ENCODE results near the gene HNRNPH1.

HNRNPH1 gene

GRCh38 chr5:179613460-179614071 lies 9.9 kb downstream of the HNRNPH1 start:
- Histone ChIP-seq H3K27me3 (ENCODE audit: control insufficient read depth in 1 of 2, insufficient read depth in 2 of 2, low read length in 2 of 2) (no peaks in the 10 kb centered on the region), H3K9me3 (ENCODE audit: control insufficient read depth in 1 of 2, low read length in 2 of 2) (no peaks in the 10 kb centered on the region), H3K27ac (ENCODE audit: low read depth, low read length) (no peak overlapping the region), H3K4me3 (ENCODE audit: low read depth in 1 of 2, low read length in 2 of 2) (no peak overlapping the region), H3K9ac (ENCODE audit: low read depth in 1 of 2, low read length in 2 of 2) (no peak overlapping the region), H3K4me1 (ENCODE audit: control insufficient read depth in 1 of 2, insufficient read depth in 2 of 2, low read length in 2 of 2) (peaks cover 2 to 15% of the 10 kb centered on the region in 2 donors), H3K36me3 (ENCODE audit: control insufficient read depth in 1 of 2, insufficient read depth in 2 of 2, low read length in 2 of 2) (peaks cover 55 to 96% of the 10 kb centered on the region in 2 donors)

- Histone ChIP-seq H3K4me3 (ENCODE audit: low read depth in 1 of 2, low read length in 2 of 2) (no peak overlapping the region), H3K9ac (ENCODE audit: low read depth in 1 of 2, low read length in 2 of 2) (no peak overlapping the region), H3K36me3 (ENCODE audit: control insufficient read depth in 1 of 2, insufficient read depth in 2 of 2, low read length in 2 of 2) (peaks cover 54 to 96% of the 10 kb centered on the region in 2 donors), H3K27ac (ENCODE audit: low read depth, low read length) (no peak overlapping the region), H3K9me3 (ENCODE audit: control insufficient read depth in 1 of 2, low read length in 2 of 2) (no peaks in the 10 kb centered on the region), H3K27me3 (ENCODE audit: control insufficient read depth in 1 of 2, insufficient read depth in 2 of 2, low read length in 2 of 2) (no peaks in the 10 kb centered on the region), H3K4me1 (ENCODE audit: control insufficient read depth in 1 of 2, insufficient read depth in 2 of 2, low read length in 2 of 2) (peaks cover 0 to 13% of the 10 kb centered on the region in 2 donors)
These were observed 10.7 kb downstream of the HNRNPH1 start for GRCh38 chr5:179612577-179613459.

DNA sequence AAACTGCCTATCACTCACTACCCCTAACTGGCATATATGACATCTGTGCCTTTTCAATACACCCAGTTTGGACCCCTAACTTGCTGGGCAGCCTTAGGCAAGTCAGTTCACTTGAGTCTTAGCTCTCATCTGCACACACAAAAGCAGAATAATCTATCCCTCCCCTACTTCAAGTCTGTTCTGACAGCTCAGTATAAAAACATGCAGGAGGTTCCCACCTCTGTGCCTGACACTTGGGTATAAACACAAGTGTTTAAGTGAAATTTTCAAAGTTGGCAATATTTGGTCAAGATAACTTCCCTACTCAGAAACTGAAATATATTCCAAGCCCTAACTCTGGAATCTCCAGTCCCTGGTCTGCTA lies 12.6 kb downstream of the HNRNPH1 start:
- H3K27ac ChIP-seq (ENCODE audit: low read depth, low read length): no peak overlapping the region
- no peak overlapping the region for H3K9ac ChIP-seq (ENCODE audit: low read depth in 1 of 2, low read length in 2 of 2)
- H3K27me3 ChIP-seq (ENCODE audit: control insufficient read depth in 1 of 2, insufficient read depth in 2 of 2, low read length in 2 of 2): no peaks in the 10 kb centered on the region
- H3K4me1 ChIP-seq (ENCODE audit: control insufficient read depth in 1 of 2, insufficient read depth in 2 of 2, low read length in 2 of 2): peaks cover 0 to 2% of the 10 kb centered on the region in 2 donors
- no peaks in the 10 kb centered on the region for H3K9me3 ChIP-seq (ENCODE audit: control insufficient read depth in 1 of 2, low read length in 2 of 2)
- no peak overlapping the region for H3K4me3 ChIP-seq (ENCODE audit: low read depth in 1 of 2, low read length in 2 of 2)
- peaks cover 38 to 94% of the 10 kb centered on the region in 2 donors for H3K36me3 ChIP-seq (ENCODE audit: control insufficient read depth in 1 of 2, insufficient read depth in 2 of 2, low read length in 2 of 2)

GRCh38 chr5:179610109-179610902 lies 13.2 kb downstream of the HNRNPH1 start:
- Histone ChIP-seq H3K27ac (ENCODE audit: low read depth, low read length) (no peak overlapping the region), H3K36me3 (ENCODE audit: control insufficient read depth in 1 of 2, insufficient read depth in 2 of 2, low read length in 2 of 2) (peaks cover 36 to 94% of the 10 kb centered on the region in 2 donors), H3K4me3 (ENCODE audit: low read depth in 1 of 2, low read length in 2 of 2) (no peak overlapping the region), H3K27me3 (ENCODE audit: control insufficient read depth in 1 of 2, insufficient read depth in 2 of 2, low read length in 2 of 2) (no peaks in the 10 kb centered on the region), H3K9me3 (ENCODE audit: control insufficient read depth in 1 of 2, low read length in 2 of 2) (no peaks in the 10 kb centered on the region), H3K4me1 (ENCODE audit: control insufficient read depth in 1 of 2, insufficient read depth in 2 of 2, low read length in 2 of 2) (no peaks in the 10 kb centered on the region), H3K9ac (ENCODE audit: low read depth in 1 of 2, low read length in 2 of 2) (no peak overlapping the region)

- Histone ChIP-seq H3K9me3 (ENCODE audit: control insufficient read depth in 1 of 2, low read length in 2 of 2) (no peaks in the 10 kb centered on the region), H3K4me1 (ENCODE audit: control insufficient read depth in 1 of 2, insufficient read depth in 2 of 2, low read length in 2 of 2) (no peaks in the 10 kb centered on the region), H3K36me3 (ENCODE audit: control insufficient read depth in 1 of 2, insufficient read depth in 2 of 2, low read length in 2 of 2) (peaks cover 31 to 92% of the 10 kb centered on the region in 2 donors), H3K9ac (ENCODE audit: low read depth in 1 of 2, low read length in 2 of 2) (no peak overlapping the region), H3K4me3 (ENCODE audit: low read depth in 1 of 2, low read length in 2 of 2) (no peak overlapping the region), H3K27ac (ENCODE audit: low read depth, low read length) (no peak overlapping the region), H3K27me3 (ENCODE audit: control insufficient read depth in 1 of 2, insufficient read depth in 2 of 2, low read length in 2 of 2) (no peaks in the 10 kb centered on the region)
These were observed 13.7 kb downstream of the HNRNPH1 start for GRCh38 chr5:179609834-179610108.

DNA sequence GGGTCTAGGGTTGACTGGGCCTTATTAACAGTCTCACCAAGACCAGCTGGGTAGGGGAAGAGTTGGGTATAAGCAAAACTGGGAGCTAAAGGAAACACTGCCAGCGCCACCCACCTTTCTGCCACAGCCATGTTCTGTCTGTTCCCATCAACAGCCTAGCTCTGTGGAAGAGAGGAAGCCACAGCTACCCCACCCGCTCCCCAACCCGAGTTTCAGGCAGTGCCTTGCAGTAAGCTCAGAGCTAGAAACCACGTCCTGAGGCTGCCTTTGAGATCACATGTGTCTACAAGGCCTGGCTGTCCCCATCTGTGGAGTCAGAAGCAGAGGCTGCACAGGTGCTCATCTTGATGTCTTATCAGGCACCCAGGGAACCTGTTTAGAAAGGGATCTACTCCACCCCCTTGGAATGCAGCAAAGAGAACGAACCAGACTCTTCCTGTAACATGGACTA lies 15.3 kb downstream of the HNRNPH1 start:
- Histone ChIP-seq H3K4me3 (ENCODE audit: low read depth in 1 of 2, low read length in 2 of 2) (no peak overlapping the region), H3K9ac (ENCODE audit: low read depth in 1 of 2, low read length in 2 of 2) (no peak overlapping the region), H3K36me3 (ENCODE audit: control insufficient read depth in 1 of 2, insufficient read depth in 2 of 2, low read length in 2 of 2) (peaks cover 25 to 81% of the 10 kb centered on the region in 2 donors), H3K27me3 (ENCODE audit: control insufficient read depth in 1 of 2, insufficient read depth in 2 of 2, low read length in 2 of 2) (no peaks in the 10 kb centered on the region), H3K27ac (ENCODE audit: low read depth, low read length) (no peak overlapping the region), H3K4me1 (ENCODE audit: control insufficient read depth in 1 of 2, insufficient read depth in 2 of 2, low read length in 2 of 2) (peaks cover 0 to 4% of the 10 kb centered on the region in 2 donors), H3K9me3 (ENCODE audit: control insufficient read depth in 1 of 2, low read length in 2 of 2) (no peaks in the 10 kb centered on the region)

DNA sequence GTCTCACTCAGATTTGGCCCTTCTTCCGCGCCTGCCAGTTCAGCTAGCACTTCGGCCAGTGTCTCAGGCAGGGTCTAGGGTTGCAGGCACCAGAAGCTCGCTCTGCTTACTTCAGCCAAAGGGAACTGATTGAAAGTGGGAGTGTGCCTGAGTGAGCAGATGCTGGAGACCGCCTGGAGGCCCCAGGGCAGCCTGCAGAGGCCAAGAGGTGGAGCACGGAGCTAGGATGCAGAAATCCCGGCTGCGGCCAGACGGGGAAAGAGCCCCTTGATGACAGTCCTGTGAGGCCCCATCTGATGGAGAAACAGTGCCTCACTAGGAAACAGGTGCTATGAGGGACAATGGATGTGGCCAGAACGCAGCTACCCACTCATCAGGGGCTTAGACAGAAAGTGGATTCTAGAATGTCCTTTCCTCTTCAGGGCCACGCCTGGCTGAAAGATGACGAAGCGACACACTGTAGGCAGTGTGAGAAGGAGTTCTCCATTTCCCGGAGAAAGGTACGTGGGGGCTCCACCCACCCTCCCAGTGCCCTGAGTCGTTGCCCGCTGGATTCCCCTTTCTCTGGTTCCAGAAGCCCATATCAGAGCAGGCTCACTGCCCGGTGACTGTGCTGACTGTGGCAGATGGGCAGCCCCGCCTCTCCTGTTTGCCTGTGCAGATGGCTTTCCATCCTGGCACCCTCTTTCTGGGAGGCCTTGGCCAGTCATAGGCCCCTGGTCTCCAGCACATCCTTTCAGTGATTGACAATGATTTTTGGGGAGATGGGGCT lies 16.1 kb downstream of the HNRNPH1 start:
- Histone ChIP-seq H3K4me1 (ENCODE audit: control insufficient read depth in 1 of 2, insufficient read depth in 2 of 2, low read length in 2 of 2) (peaks cover 0 to 4% of the 10 kb centered on the region in 2 donors), H3K4me3 (ENCODE audit: low read depth in 1 of 2, low read length in 2 of 2) (no peak overlapping the region), H3K27me3 (ENCODE audit: control insufficient read depth in 1 of 2, insufficient read depth in 2 of 2, low read length in 2 of 2) (no peaks in the 10 kb centered on the region), H3K27ac (ENCODE audit: low read depth, low read length) (no peak overlapping the region), H3K9me3 (ENCODE audit: control insufficient read depth in 1 of 2, low read length in 2 of 2) (no peaks in the 10 kb centered on the region), H3K9ac (ENCODE audit: low read depth in 1 of 2, low read length in 2 of 2) (no peak overlapping the region), H3K36me3 (ENCODE audit: control insufficient read depth in 1 of 2, insufficient read depth in 2 of 2, low read length in 2 of 2) (peaks cover 25 to 77% of the 10 kb centered on the region in 2 donors)

- H3K4me1 ChIP-seq (ENCODE audit: control insufficient read depth in 1 of 2, insufficient read depth in 2 of 2, low read length in 2 of 2): peaks cover 0 to 4% of the 10 kb centered on the region in 2 donors
These were observed 16.6 kb downstream of the HNRNPH1 start for GRCh38 chr5:179606910-179607159.

GRCh38 chr5:179606071-179606909 lies 17.2 kb downstream of the HNRNPH1 start:
- H3K36me3 ChIP-seq (ENCODE audit: control insufficient read depth in 1 of 2, insufficient read depth in 2 of 2, low read length in 2 of 2): peaks cover 31 to 76% of the 10 kb centered on the region in 2 donors
- H3K27me3 ChIP-seq (ENCODE audit: control insufficient read depth in 1 of 2, insufficient read depth in 2 of 2, low read length in 2 of 2): no peaks in the 10 kb centered on the region
- peaks cover 0 to 4% of the 10 kb centered on the region in 2 donors for H3K4me1 ChIP-seq (ENCODE audit: control insufficient read depth in 1 of 2, insufficient read depth in 2 of 2, low read length in 2 of 2)
- H3K4me3 ChIP-seq (ENCODE audit: low read depth in 1 of 2, low read length in 2 of 2): no peak overlapping the region
- no peak overlapping the region for H3K27ac ChIP-seq (ENCODE audit: low read depth, low read length)
- H3K9me3 ChIP-seq (ENCODE audit: control insufficient read depth in 1 of 2, low read length in 2 of 2): no peaks in the 10 kb centered on the region
- no peak overlapping the region for H3K9ac ChIP-seq (ENCODE audit: low read depth in 1 of 2, low read length in 2 of 2)

More at GRCh38 chr5:179606910-179607159, 16.6 kb downstream of the HNRNPH1 start:
- no peak overlapping the region for H3K27ac ChIP-seq (ENCODE audit: low read depth, low read length)
- H3K9ac ChIP-seq (ENCODE audit: low read depth in 1 of 2, low read length in 2 of 2): no peak overlapping the region
- H3K9me3 ChIP-seq (ENCODE audit: control insufficient read depth in 1 of 2, low read length in 2 of 2): no peaks in the 10 kb centered on the region
- no peaks in the 10 kb centered on the region for H3K27me3 ChIP-seq (ENCODE audit: control insufficient read depth in 1 of 2, insufficient read depth in 2 of 2, low read length in 2 of 2)
- peaks cover 30 to 79% of the 10 kb centered on the region in 2 donors for H3K36me3 ChIP-seq (ENCODE audit: control insufficient read depth in 1 of 2, insufficient read depth in 2 of 2, low read length in 2 of 2)
- H3K4me3 ChIP-seq (ENCODE audit: low read depth in 1 of 2, low read length in 2 of 2): no peak overlapping the region
